ENCODE results near the gene WRAP73.

Gene WRAP73

DNA sequence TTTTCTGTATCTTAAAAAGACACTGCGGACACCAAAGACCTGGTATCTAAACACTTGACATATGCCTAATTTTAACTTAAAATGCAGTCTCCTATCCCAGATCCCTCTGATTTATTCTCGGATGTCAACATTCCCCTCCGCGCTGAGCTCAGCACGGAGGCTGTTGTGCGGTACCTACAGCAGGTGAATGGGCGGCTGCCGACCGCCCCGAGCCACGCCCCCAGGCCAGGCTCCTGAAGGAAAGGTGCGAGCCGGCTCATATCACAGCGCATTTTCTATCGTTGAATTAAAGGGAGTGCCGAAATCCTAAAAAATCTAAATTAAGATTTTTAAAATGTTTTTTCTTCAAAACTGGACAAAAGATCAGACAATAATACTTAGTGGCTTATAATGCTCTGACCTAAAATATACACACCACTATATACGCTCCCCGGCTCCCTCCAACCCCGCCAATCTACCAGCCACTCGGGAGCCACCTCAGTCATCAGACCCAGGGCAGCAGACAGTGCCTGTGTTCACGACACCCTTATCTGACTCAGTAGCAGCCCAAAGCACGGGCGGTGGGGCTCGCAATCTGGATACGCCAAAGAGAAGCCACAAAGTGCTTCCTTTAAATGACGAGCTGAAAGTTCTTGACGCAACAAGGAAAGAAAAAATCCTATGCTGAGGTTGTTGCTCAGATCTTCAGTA is 4.1 kb downstream of the WRAP73 start:
- DNase-seq = no peak

DNA sequence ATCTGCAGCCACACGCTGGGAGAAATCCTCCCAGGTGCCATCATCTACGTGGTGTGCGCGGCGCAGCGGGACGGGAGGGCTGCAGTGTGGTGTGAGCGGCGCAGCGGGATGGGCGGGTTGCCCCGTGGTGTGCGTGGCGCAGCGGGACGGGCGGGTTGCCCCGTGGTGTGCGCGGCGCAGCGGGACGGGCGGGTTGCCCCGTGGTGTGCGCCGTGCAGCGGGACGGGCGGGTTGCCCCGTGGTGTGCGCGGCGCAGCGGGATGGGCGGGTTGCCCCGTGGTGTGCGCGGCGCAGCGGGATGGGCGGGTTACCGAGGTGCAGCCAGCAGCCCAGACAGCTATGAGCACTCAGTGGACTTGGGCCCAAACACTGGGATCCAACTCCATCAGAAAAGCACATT is 4.7 kb downstream of the WRAP73 start:
- DNase-seq = no peak

DNA sequence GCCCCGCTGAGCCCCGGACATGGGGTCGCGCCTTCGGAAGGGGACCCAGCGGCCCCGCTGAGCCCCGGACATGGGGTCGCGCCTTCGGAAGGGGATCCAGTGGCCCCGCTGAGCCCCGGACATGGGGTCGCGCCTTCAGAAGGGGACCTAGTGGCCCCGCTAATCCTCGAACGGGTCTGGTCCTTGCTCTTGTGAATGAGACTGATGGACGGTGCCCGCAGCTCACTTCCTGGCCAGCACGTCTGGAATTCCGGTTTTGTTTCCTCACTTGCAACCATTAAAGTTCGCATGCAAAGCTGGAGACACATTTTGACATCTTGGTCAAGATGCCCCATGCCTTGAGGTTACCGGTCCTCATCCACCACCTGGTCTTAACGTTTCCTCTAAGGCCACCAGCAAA is 5.6 kb downstream of the WRAP73 start:
- DNase-seq = no peak

DNA sequence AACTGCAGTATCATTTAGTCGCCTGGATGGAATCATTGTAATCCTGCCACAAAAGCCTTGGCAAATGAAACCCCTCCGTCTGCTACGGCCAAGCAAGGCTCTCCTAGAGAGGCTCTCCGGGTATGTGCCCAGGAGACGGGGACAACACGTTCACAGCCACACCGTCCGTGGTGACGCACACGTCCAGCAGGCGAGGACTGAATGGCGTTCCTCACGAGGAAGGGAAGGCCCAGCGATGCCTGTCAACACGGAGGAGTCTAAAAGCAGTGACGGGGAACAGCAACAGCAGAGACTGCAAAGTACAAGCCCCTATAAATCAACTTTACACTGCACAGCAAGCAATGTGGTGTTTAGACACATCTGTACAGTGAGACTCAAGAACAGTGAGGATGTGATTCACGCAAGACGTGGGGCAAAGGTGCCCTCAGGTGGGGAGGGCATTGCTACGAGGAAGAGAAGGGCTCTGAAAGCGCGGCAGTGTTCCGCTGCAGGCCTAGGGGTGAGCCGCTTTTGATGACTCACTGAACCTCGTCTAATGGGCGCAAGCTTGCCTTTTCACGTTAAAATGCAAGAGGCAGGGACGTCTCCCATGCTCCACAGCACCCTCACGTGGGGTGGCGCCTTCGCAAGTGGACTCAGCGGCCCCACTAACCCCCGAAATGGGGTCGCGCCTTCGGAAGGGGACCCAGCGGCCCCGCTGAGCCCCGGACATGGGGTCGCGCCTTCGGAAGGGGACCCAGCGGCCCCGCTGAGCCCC is 6.8 kb downstream of the WRAP73 start:
- DNase-seq = no peak

DNA sequence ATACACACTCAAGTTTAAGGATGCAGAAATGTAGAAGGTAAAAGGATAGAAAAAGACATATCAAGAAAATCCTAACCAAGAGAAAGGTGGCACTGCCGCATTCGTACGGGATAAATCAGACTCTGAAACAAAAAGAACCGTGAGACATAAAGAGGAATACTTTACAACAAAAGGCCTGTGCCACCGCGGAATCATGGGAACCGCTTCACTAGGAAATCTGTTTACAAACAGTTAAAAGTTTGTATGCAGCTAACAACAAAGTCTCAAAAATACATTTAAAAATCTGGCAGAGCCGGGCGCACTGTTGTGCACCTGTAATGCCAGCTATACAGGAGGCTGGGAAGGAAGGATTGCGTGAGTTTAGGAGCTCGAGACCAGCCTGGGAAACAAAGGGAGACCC is 8.1 kb downstream of the WRAP73 start:
- no peak for DNase-seq

DNA sequence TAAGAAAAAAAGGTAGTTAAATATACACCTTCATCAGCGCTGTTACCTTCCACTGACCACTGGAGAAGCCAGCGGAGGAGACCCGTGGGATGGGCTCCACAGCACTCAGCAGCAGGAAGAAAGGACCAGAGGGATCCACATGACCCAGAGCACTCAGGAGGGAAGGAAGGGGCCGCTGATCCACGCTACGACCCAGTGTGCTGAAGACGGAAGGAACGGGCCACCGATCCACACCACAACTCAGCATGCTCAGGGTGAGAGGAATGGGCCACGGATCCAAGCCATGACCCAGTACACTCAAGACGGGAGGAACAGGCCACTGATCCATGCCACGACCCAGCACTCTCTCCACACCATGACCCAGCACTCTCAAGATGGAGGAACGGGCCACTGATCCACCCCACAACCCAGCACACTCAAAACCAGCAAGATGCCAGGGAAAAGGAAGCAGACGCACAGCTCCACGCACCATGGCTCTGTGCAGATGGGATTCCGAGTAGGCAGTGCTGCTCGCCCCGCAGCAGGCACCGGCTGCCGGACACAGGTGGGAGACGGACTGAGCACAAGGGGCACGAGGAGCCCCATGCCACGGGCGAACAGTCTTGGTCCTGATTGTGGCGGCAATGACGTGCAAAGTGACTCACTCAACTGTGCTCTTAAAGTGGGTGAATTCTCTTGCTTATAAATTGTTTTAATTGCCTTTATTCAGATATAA is 8.7 kb downstream of the WRAP73 start:
- no peak for DNase-seq

DNA sequence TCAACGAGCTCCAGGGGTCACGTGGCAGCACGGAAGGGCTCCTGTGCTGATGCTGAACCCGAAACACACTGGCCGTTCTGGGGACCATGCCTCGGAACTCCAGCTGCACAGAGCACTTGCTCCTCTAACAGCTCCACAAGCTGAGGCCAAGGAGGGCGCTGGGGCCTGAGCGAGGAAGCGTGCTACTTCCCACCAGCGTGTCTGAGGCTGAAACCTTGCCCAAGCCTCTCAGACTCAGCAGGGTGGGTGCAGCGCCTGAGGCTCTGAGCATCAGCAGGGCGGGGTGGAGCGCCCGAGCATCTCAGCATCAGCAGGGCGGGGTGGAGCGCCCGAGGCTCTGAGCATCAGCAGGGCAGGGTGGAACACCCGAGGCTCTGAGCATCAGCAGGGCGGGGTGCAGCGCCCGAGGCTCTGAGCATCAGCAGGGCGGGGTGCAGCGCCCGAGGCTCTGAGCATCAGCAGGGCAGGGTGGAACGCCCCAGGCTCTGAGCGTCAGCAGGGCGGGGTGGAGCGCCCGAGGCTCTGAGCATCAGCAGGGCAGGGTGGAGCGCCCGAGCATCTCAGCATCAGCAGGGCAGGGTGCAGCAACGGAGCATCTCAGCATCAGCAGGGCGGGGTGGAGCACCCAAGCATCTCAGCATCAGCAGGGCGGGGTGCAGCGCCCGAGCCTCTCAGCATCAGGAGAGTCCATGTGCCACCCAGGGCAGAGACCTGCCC is 9.6 kb downstream of the WRAP73 start:
- no peak for DNase-seq

DNA sequence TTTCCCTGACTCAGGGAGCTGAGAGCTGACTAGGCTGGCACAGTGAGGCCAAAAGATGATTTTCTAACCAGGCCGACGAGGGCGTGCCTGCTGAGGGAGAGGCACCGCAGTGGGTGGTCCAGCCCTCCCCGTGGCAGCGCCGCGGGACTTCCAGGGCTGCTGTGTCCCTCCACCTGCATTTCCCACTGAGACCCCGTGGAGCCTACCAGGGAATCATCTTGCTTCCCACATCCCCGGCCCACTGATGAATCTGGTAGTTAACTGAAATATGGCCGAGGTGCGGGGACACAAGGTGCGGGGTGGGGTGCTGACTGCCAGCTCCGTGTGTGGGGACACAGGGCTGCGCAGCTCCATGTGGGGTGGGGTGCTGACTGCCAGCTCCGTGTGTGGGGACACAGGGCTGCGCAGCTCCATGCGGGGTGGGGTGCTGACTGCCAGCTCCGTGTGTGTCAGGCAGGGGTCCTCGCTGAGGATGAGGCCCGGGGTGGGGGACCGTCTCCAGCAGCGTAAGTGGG is 10.4 kb downstream of the WRAP73 start:
- DNase-seq = no peak

DNA sequence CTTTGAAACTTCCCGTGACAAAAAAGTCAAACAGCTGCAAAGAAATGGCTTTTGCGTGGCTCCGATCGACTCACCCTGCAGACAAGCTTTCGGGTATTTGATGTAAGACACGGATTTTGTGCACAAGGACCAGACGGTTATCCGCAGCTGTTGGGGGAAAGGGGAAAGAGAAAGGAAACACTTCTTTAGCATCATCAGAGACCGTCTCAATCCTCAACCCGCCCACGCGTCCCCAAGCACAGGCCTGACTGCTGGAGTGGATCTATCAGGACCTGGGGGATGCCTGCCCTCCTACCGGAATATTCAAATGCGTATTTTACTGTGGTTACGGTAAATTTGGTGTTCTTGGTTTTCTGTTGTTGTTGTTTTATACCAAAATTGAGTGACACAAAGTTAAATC is 11.2 kb downstream of the WRAP73 start:
- no peak for DNase-seq

DNA sequence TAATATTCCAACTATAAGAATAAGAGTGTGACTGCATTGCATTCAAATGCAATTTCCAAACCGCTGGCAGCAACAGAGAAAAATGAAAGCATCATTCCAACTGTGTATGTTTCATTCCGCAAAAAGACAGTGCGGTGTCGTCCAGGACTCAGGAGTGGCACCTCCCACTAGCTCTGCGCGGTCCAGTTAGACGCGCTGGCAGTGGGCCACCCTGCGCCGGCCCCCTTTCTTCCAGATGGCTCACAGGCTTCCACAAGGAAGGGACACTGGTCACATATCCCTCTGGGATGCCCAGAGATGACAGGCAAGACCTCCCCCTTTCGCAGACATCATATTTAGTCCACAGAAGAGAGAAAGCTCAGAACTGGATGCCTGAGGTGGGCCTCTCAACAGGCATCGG is 11.9 kb downstream of the WRAP73 start:
- no peak for DNase-seq

DNA sequence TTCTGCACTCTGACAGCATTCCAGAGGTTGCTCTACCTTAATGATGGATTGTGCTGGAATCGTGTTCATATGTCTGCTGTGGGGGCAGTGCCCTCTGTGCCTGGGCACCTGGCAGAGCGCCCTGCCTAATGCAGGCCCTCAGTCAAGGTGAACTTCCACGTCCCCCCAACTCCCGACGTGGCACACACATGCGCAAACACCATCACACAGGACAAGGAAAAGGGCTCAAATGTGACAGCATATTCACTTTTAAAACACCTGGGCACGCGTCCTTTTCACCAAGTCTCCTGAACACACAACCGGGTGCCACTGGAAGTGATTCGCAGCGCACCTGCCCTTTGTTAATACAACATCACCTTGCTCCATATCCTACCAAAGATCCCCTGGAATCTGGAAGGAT is 13.4 kb downstream of the WRAP73 start:
- DNase-seq = no peak

DNA sequence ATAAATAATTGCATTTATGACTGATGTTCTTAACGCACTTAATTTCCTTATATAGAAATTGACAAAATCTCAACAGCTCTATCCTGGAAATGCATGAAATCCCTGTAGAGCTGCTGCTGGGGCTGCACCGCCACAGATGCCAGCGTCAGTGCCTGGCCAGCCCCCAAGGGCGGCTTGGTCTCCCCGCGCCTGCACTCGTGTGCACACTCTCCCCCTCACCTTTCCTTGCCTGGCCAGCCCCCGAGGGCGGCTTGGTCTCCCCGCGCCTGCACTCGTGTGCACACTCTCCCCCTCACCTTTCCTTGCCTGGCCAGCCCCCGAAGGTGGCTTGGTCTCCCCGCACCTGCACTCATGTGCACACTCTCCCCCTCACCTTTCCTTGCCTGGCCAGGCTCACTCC is 13.8 kb downstream of the WRAP73 start:
- DNase-seq = no peak

DNA sequence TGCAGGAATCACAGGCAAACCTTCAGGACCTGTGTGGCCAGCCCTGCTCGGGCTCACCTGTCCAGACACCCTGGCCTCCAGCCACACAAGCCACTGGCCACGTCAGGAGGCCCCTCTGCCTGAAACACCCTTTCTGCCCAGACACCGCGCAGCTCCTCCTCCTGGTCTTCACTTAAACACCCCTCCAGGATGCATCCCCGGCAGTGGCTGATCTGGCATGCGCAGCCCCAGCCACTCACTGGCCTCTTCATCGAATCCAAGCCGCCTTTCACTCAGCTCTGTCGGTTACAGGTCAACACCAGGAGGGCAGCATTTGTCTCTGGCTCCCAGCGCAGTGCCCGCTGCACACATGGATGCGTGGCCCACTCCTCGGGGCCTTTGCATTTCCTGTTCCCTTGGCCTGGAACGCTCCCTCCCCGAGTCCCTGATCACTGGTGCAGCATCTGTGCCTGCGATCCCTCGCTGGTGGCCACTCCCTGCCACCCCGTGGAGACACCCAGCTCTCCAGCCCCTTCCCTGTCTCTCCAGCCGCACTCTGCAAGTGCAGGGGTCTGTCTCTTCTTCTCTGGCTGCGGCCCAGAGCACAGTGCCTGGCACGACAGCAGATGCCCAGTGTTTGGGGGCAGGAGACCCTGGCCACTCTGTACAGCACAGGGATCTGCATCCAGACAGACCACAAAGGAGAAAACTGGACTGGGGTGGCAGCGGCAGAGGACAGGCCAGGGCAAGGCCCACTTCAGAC is 15.7 kb downstream of the WRAP73 start:
- DNase-seq = no peak

DNA sequence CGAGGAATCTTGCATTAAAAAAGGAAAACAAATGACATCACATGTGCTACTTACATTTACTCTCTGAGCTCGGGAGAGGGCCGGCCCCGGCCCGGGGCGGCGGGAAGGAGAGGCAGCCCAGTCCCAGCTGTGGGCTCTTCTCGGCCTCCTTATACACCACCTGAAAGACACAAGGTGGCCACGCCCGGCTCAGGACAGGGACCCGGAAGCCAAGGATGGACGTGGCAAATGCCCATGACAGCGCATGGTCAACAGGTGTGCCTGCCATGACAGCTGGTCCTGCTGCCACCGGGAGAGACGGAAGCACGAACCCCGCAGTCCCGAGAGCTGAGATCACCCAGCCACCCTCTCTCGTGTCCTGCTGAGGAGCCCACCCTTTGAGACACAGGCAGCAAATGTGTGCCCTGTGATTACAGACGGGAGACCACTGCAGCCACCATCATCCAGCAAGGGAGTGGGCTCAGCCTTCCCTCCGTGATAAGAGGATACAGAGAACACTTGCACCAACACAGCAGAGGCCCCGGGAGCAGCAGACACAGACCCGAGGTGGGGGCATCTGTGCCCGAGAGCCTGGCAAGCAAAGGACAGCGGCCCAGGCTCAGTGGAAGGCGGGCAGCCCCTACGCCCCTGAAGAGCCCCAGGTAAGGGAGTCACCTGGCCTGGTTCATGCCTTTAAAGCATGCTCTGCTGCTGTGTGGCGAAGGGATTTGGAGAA is 16.4 kb downstream of the WRAP73 start:
- DNase-seq = no peak

DNA sequence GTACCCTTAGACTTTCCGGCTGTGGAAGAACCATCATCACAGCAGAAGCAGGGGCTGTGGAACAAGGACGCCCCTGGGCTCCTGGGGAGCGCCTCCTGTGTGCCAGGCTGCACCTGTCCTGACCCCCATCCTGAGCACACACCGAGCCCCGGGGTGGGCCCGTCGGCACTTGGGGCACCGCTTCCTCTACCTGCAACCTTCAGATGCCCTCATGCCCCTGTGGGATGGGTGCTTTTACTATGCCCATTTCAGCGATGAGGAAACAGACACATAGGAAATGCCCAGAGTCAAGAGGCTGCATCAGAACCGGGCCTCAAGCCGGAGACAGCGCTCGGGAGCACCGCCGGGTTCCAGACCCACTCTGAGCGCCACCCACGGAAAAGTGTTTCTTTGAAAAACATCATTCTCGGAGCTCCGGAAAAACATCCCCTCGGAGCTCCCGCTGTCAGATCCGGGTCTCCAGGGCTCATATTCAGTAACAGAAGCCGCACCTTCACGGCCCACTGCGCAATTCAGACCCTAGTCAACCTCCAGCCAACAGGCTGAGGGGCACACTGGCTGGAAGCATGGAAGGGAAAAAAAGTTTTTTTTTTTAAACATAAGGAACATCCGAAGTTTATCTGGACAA is 17.1 kb downstream of the WRAP73 start:
- DNase-seq = no peak

DNA sequence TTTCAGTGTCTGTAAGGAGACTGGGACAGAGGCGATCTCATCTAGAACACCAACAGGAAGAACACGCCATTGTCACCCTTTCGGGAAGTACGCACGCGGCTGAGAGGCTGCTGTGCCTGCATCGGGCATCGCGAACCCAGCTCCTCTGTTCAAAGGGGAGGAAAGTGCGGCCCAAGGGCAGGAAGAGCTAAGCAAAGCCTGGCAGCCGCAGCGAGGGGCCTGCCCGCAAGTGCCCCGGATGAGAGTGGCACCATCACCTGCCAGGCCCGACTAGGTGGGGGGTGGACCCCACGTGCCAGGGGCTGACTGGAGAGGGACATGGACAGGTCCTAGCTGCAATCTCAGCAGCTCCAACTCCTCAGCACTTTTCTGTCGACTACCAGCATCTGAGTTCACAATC is 17.6 kb downstream of the WRAP73 start:
- no peak for DNase-seq

DNA sequence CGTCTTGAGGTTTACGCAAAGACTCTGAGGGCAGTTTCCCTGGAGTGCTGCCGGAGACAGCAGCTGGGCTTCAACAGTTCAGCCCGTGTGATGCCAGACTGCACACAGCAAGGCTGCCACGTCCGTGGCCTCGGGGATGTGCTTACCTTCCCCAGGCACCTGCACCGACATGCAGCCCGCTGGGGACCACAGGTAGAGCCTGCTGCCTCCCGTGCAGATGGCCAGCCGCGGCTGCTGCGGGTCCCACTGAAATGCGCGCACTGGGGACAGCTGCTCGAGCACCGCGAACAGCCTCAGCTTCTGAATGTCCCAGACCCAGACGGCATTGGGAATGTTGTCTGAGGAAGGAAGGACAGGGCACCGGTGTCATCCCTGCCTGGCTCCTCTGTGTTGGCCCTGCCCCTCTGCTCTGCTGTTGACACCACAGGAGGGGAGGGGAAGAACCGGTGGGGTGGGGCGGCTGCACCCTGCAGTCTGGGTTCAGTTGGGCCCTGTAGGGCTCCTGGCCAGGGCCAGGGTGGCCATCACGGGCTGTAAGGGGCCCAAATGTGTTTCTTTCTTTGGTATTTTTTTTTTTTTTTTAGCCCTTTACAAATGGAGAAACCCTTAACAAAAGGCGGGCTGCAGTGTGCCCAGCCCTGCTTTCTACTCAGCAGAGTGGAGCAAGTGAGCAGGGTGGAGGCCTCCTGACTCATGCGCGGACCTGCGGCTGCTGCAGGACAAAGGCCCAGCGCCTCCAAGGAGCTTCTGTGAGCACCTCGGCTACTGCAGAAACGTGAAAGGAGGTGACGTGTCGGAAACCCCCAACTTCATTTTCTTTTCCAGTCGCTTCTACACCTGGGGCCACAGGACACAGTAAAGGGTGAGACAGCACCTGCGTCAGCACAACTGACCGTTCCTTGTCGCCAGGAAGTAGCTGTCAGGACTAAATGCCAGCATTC is 18.3 kb downstream of the WRAP73 start:
- DNase-seq = no peak

DNA sequence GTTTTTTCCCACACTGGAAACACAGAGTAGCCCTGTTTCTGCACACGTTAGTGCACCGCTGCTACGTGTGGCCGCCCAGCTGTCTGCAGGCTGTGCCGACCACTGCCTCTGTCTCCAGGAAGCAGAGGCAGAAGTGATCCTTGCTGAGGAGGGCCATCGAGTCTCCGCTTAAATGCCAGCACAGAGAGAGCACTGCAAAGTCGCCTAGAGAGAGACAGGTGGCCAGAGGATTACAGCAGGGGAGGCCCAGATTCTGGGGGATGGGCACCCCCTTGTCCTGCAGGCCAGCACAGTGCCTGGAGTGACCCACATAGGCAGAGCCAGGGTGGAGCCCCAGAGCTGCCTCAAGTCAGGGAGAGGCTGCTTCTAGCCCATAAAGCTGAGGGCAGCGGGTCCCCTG is 19.0 kb downstream of the WRAP73 start:
- no peak for DNase-seq

DNA sequence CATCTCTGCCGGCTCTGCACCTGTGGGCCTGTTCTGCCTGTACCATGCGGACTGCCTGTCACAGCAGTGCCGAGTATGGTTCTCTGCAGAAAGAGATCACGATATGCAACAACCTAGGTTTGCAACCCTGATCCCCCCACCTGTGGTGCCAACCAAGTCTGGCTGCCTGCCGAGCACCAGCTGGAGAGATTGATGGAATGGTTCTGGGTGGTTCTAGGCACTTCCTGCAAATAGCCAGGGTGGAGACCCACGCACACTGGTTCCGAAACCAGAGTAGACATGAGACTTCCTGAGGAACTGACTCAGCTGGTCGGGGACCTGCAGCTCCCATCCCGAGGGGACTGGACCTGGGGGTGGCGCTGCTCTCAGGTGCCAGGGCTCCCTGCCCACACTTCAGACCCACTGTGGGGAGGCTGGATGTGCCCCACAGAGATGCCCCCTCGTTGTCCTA is 19.7 kb downstream of the WRAP73 start:
- DNase-seq = no peak

DNA sequence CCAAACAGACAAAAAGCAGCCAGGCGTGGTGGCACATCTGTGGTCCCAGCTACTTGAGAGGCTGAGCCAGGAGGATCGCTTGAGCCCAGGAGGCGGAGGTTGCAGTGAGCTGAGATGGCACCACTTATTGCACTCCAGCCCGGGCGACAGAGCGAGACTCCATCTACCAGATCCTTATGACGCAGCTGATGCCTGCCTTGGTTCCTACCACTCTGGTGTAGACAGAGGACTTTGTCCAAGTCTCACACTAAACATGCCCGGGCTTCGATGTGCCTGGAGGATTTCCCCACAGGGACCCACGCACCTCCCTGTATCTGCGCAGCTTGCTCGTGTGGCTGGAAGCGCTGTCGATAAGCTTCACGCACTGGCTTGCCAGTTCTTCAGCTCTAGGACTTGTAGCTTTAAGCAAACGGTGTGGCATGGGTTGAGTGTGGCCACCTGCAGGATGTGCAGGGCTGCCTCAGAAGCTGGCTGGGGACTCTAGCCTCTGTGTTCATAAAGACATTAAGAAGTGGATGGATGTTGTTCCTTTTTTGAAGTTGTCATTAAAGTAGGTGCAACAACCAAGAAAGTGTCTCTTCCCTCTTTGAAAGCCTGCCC is 20.2 kb downstream of the WRAP73 start:
- DNase-seq = no peak
